GM12873 (cell line): ENCODE data around the gene S100B.

Experiments used
- CTCF ChIP-seq: IDR thresholded peaks from 2 replicates; pipeline ENCODE4 v1.5.1; 2012; ENCODE audit warnings: low read depth, mild to moderate bottlenecking, moderate library complexity, low read length, control low read depth; ENCODE audit not compliant: insufficient read depth; ENCODE audit errors: missing control alignments

The S100B gene

GRCh38 chr21:46556802-46557201 lies 48.1 kb downstream of the S100B start:
- no peak for TF ChIP-seq CTCF

GRCh38 chr21:46555678-46556077 lies 49.2 kb downstream of the S100B start:
- no peak for TF ChIP-seq CTCF

- TF ChIP-seq CTCF, result no peak
These were observed 49.7 kb downstream of the S100B start for GRCh38 chr21:46555225-46555617.

- TF ChIP-seq CTCF, result no peak
These were observed 50.3 kb downstream of the S100B start for GRCh38 chr21:46554431-46555224.

- no peak for TF ChIP-seq CTCF
These were observed 50.9 kb downstream of the S100B start for GRCh38 chr21:46553993-46554392.

GRCh38 chr21:46552865-46553379 lies 52.0 kb downstream of the S100B start:
- TF ChIP-seq CTCF, result no peak

- no peak for TF ChIP-seq CTCF
These were observed 52.6 kb downstream of the S100B start for GRCh38 chr21:46552274-46552673.
